ENCODE results near the gene VCX3B. TPM values are rescaled to one million over a fixed set of nuclear protein-coding genes. Genes with fewer than 3 reads are reported as not detected.

Gene VCX3B
- total RNA-seq = not detected in 2 replicates

DNA sequence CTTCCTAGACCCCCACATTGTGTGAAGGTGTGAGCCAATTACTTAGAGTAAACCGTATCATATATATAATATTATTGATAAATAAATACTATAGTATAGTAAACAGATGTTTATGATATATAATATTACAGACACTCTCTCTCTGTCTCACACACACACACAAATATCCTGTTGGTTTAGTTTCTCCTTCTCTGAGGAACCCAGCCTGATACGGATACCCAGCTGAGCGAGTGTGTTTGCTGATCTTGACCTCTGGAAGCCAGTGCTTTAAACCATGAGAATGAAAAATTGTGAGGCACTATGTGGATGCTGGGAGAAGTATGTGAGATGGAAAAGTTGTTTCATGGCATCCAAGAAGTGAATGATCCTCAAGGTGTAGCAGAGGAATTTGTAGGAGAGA is at the start of gene VCX3B:
Gene VCX3B (plus strand): TSS at position 301 of the 400 bp plus-strand sequence. CDS start 621 bp downstream, outside the sequence.

